ENCODE data around the gene PHLDB2. TPM values are rescaled to one million over a fixed set of nuclear protein-coding genes. Genes with fewer than 3 reads are reported as not detected.

PHLDB2 gene
- total and polyA plus RNA-seq, 10 of the 15 experiments (the other 5 are each of a cell fraction or from before 2014, with no cell fraction given), result 0.03 to 0.67 (median 0.40) TPM

GRCh38 chr3:111993038-111993437 lies 134.0 kb downstream of the PHLDB2 start:
- Histone ChIP-seq H3K4me3 (no peak overlapping the region), H3K9ac (ENCODE audit: control insufficient read depth, insufficient read depth, low read length) (no peak overlapping the region), H3K27ac (ENCODE audit: control insufficient read depth, insufficient read depth) (no peak overlapping the region), H2AFZ (ENCODE audit: control insufficient read depth, low read depth, low read length) (no peak overlapping the region), H3K36me3 (ENCODE audit: control insufficient read depth in 2 of 2, insufficient read depth in 2 of 2, low read length in 1 of 2) (no peaks in the 10 kb centered on the region), H3K79me2 (ENCODE audit: control insufficient read depth, insufficient read depth, low read length) (no peaks in the 10 kb centered on the region), H3K27me3 (replicated peaks in 1 of 2; ENCODE audit: control insufficient read depth in 2 of 2, insufficient read depth in 2 of 2, low read length in 1 of 2) (no peaks in the 10 kb centered on the region), H3K4me1 (ENCODE audit: control insufficient read depth, insufficient read depth, low read length) (no peaks in the 10 kb centered on the region), H4K20me1 (ENCODE audit: control insufficient read depth, insufficient read depth) (no peaks in the 10 kb centered on the region), H3K9me3 (replicated peaks; ENCODE audit: control insufficient read depth, insufficient read depth, low read length) (no peaks in the 10 kb centered on the region), H3K4me2 (ENCODE audit: control insufficient read depth, insufficient read depth) (no peak overlapping the region)
- ChIA-PET POLR2A (interaction anchor here (2.2 kb wide), 1 partner anchor 14 kb away, joined by 10 read pairs; the partner anchor contains the start of gene ABHD10), CTCF (interaction anchor here (0.7 to 15.4 kb wide), 6 partner anchors 10 to 278 kb away, joined by 3 to 467 read pairs (median 53); partner anchors contain the start of gene ABHD10), SMC1A (ENCODE audit: uncharacterized antibody, unreplicated experiment) (interaction anchor here (1.1 to 21.1 kb wide), 6 partner anchors 8 to 51 kb away, joined by 3 to 417 read pairs (median 46); partner anchors contain the start of genes ABHD10 and TAGLN3), RAD21 (ENCODE audit: unreplicated experiment) (interaction anchor here (1.2 to 7.8 kb wide), 3 partner anchors 20 to 273 kb away, joined by 3 to 158 read pairs (median 6); no protein-coding TSS in a partner anchor)
- intact Hi-C loops (cut with micrococcal nuclease; ENCODE audit: unreplicated experiment), result no loop called here
- FAIRE-seq, result no peak
- WGBS (ENCODE audit: insufficient coverage, insufficient replicate concordance, low lambda C conversion rate, missing lambda C conversion rate), result 94% methylated on average over 2 of the region's 2 CpGs
- ATAC-seq, result no peak
- in situ Hi-C loops (cut with MboI), result no loop called here
- TF ChIP-seq ZBED1 (IDR thresholded peaks at IDR 0.05; ENCODE audit: borderline replicate concordance) (no peak), BCLAF1 (IDR thresholded peaks at IDR 0.05) (no peak), EED (IDR thresholded peaks at IDR 0.05; ENCODE audit: low read depth) (no peak), YBX1 (IDR thresholded peaks at IDR 0.05) (no peak)
- TF ChIP-seq, protein P1, sequence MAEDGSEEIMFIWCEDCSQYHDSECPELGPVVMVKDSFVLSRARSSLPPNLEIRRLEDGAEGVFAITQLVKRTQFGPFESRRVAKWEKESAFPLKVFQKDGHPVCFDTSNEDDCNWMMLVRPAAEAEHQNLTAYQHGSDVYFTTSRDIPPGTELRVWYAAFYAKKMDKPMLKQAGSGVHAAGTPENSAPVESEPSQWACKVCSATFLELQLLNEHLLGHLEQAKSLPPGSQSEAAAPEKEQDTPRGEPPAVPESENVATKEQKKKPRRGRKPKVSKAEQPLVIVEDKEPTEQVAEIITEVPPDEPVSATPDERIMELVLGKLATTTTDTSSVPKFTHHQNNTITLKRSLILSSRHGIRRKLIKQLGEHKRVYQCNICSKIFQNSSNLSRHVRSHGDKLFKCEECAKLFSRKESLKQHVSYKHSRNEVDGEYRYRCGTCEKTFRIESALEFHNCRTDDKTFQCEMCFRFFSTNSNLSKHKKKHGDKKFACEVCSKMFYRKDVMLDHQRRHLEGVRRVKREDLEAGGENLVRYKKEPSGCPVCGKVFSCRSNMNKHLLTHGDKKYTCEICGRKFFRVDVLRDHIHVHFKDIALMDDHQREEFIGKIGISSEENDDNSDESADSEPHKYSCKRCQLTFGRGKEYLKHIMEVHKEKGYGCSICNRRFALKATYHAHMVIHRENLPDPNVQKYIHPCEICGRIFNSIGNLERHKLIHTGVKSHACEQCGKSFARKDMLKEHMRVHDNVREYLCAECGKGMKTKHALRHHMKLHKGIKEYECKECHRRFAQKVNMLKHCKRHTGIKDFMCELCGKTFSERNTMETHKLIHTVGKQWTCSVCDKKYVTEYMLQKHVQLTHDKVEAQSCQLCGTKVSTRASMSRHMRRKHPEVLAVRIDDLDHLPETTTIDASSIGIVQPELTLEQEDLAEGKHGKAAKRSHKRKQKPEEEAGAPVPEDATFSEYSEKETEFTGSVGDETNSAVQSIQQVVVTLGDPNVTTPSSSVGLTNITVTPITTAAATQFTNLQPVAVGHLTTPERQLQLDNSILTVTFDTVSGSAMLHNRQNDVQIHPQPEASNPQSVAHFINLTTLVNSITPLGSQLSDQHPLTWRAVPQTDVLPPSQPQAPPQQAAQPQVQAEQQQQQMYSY (CRISPR knock-in tag; IDR thresholded peaks at IDR 0.05), result no peak
- no TSS peak for BruUV-seq (replicated peaks)
- no peak for DNase-seq (ENCODE audit: low read depth, low spot score)
